PFSK-1 (cell line): ENCODE measurements around the gene ASCL3.

Source experiments
- FOXP2 ChIP-seq: optimal IDR thresholded peaks from 2 replicates; pipeline ENCODE3; 2011; ENCODE audit warnings: borderline replicate concordance, control low read depth, inconsistent platforms; ENCODE audit not compliant: insufficient read depth; ENCODE audit errors: extremely low read length, extremely low read depth
- POLR2AphosphoS5 ChIP-seq: IDR thresholded peaks from 2 replicates; pipeline ENCODE4 v1.6.1; 2012; ENCODE audit warnings: low read depth, mild to moderate bottlenecking, control low read depth, low read length, moderate library complexity
- SIN3A ChIP-seq: IDR thresholded peaks from 2 replicates; pipeline ENCODE4 v1.6.1; 2012; ENCODE audit warnings: mild to moderate bottlenecking, low read length, moderate library complexity, borderline replicate concordance; ENCODE audit not compliant: insufficient read depth
- TAF1 ChIP-seq: IDR thresholded peaks from 2 replicates; pipeline ENCODE4 v1.6.1; 2012; ENCODE audit warnings: low read length, control low read depth, borderline replicate concordance; ENCODE audit not compliant: insufficient read depth
- TF ChIP-seq, protein P1 (sequence below), 2 experiments: IDR thresholded peaks; 2 replicates each; pipeline versions ENCODE4 v1.6.1 to v1.8.0; 2011 to 2012; ENCODE audit warnings: low read depth in 2 of 2, low read length in 2 of 2, control low read depth in 1 of 2, inconsistent platforms in 1 of 2, mild to moderate bottlenecking in 1 of 2, moderate library complexity in 1 of 2; ENCODE audit not compliant: insufficient read depth in 1 of 2

GRCh38 chr11:8925711-8926110 lies 17.1 kb downstream of the ASCL3 start:
- TF ChIP-seq, protein P1, sequence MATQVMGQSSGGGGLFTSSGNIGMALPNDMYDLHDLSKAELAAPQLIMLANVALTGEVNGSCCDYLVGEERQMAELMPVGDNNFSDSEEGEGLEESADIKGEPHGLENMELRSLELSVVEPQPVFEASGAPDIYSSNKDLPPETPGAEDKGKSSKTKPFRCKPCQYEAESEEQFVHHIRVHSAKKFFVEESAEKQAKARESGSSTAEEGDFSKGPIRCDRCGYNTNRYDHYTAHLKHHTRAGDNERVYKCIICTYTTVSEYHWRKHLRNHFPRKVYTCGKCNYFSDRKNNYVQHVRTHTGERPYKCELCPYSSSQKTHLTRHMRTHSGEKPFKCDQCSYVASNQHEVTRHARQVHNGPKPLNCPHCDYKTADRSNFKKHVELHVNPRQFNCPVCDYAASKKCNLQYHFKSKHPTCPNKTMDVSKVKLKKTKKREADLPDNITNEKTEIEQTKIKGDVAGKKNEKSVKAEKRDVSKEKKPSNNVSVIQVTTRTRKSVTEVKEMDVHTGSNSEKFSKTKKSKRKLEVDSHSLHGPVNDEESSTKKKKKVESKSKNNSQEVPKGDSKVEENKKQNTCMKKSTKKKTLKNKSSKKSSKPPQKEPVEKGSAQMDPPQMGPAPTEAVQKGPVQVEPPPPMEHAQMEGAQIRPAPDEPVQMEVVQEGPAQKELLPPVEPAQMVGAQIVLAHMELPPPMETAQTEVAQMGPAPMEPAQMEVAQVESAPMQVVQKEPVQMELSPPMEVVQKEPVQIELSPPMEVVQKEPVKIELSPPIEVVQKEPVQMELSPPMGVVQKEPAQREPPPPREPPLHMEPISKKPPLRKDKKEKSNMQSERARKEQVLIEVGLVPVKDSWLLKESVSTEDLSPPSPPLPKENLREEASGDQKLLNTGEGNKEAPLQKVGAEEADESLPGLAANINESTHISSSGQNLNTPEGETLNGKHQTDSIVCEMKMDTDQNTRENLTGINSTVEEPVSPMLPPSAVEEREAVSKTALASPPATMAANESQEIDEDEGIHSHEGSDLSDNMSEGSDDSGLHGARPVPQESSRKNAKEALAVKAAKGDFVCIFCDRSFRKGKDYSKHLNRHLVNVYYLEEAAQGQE (IDR thresholded peaks at IDR 0.05; ENCODE audit: insufficient read depth in 1 of 2, low read depth in 2 of 2, low read length in 2 of 2): no peak
- no peak for TF ChIP-seq TAF1
- TF ChIP-seq FOXP2: no peak
- TF ChIP-seq POLR2AphosphoS5: no peak
- no peak for TF ChIP-seq SIN3A
